SHP77 treated with DMSO at 0.1 percent for 48 hours (cell line): ENCODE results near the gene LTF.
"Not testable (repeated sequence)": the region's sequence is repeated elsewhere in the genome, so short reads cannot be mapped to it uniquely, and the experiment has no call there.

Experiments
- DNase-seq: peaks from one replicate; lab custom pipeline; 2025; lab: John Stamatoyannopoulos, UW

LTF gene

GRCh38 chr3:46464326-46465195 is at the start of gene LTF:
Gene LTF (minus strand): TSS chr3:46464905. CDS start chr3:46464867, 38 bp downstream.
- DNase-seq, result no peak

GRCh38 chr3:46512191-46512749 is 47.6 kb upstream of the LTF start:
- DNase-seq, result no peak

DNA sequence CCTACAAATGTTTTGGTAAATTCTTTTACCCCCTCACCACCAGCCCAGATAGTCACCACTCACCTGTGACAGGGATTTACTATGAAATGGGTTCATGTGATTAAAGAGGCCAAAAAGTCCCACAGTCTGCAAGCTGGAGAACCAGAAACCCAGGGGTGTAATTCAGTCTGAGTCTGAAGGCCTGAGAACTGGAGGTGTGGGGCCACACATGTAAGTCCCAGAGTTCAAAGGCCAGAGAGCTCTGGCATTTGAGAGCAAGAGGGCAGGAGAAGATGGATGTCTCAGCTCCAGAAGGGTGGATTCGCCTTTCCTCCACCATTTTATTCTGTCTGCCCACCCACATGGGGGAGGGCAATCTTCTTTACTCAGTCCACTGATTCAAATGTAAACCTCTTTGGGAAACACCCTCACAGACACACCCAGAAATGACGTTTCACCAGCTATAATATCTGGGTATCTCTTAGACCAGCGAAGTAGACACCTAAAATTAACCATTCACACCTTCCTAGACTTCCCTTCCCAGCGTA is 45.0 kb upstream of the LTF start:
- DNase-seq, result no peak

- no peak for DNase-seq
Observed at GRCh38 chr3:46508850-46509591, 44.3 kb upstream of the LTF start.

GRCh38 chr3:46506526-46506925 is 41.8 kb upstream of the LTF start:
- no peak for DNase-seq

DNA sequence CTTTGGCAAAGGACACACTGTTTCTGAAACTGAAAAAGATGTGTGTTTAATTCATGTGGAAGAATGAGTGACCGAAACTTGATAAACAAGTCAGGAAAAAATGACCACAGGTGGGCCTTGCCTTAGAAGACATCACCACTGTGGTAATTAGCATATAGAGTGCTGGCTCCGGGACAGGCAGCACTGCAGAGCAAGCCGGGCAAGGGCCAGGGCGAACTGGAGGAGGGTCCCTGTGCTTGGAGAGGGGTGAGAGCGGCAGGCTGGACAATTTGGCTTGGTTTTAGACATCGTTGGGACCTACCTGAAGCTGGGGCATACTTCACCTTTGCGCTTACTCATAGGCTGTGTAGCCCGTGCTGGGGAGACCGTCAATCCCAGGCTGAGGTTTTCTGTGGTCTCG is 41.2 kb upstream of the LTF start:
- DNase-seq, result no peak

DNA sequence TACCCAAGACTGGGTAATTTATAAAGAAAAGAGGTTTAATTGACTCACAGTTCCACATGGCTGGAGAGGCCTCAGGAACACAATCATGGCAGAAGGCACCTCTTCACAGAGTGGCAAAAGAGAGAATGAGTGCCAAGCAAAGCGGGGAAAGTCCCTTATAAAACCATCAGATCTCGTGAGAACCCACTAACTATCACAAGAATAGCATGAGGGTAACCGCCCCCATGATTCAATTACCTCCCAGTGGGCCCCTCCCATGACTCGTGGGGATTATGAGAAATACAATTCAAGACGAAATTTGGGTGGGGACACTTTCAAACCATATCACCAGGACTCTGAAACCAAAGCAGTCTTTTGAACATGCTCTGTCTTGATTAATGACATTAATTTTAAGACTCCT is 40.1 kb upstream of the LTF start:
- DNase-seq, result no peak

DNA sequence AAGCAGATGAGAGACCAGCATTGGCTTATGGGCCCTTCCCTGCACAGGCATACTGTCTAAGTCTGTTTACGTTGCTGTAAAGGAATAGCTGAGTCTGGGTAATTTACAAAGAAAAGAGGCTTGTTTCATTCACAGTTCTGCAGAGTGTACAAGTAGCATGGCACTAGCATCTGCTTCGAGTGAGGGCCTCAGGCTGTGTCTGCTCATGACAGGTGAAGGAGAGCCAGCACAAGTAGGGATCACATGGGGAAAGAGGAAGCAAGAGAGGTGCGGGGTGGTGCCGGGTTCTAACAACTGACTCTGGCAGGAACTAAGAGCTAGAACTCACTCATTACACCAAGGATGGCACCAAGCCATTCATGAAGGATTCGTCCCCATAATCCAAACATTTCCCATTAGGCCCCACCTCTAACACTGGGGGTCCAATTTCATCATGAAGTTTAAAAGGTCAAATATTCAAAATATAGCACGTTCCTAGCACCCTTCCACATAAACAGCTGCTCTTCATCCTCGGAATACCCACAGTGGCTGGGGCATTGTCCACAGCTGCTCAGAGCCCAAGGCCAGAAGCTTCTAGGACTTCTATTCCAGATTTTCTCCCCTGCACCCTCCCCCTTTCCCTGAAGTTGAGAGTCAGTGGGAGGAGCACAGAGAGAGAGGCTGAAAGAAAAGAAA is 38.6 kb upstream of the LTF start:
- no peak for DNase-seq

GRCh38 chr3:46501702-46502101 is 37.0 kb upstream of the LTF start:
- no peak for DNase-seq

GRCh38 chr3:46500656-46501635 is 36.2 kb upstream of the LTF start:
- no peak for DNase-seq

- DNase-seq, result no peak
Observed at GRCh38 chr3:46498916-46499519, 34.3 kb upstream of the LTF start.

DNA sequence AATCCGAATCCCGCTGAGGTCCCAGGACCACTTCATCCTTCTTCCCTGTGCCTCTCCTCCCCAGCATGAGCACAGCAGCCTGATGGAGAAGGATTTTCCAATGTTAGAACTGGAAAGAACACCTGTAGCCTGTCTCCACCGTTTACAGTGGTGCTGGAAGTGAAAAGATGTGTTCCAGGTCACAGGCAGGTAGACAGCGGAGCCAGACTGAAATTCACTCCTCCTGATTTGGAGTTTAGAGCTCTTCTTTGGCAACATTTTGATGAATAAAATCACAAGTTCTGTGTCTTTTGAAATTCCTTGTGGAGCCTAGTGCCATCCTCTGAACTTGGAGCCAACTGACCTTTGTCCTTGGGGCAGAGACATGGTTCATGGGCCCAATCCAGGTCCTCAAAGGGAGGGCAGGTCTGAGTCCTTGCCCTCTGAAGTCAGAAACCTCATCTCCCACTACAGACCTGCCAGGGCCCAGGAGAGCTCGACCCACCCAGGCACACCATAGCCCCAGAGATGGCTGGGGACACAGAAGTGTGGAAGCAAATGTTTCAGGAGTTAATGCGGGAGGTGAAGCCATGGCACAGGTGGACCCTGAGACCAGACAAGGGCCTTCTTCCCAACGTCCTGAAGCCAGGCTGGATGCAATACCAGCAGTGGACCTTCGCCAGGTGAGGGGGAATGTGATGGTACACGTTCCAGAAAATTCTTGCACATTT is 33.0 kb upstream of the LTF start, which contains the start of gene RTP3:
Gene RTP3 (plus strand): TSS at position 421 of the 710 bp plus-strand sequence. CDS start 87 bp downstream, at position 508.
- no peak for DNase-seq

DNA sequence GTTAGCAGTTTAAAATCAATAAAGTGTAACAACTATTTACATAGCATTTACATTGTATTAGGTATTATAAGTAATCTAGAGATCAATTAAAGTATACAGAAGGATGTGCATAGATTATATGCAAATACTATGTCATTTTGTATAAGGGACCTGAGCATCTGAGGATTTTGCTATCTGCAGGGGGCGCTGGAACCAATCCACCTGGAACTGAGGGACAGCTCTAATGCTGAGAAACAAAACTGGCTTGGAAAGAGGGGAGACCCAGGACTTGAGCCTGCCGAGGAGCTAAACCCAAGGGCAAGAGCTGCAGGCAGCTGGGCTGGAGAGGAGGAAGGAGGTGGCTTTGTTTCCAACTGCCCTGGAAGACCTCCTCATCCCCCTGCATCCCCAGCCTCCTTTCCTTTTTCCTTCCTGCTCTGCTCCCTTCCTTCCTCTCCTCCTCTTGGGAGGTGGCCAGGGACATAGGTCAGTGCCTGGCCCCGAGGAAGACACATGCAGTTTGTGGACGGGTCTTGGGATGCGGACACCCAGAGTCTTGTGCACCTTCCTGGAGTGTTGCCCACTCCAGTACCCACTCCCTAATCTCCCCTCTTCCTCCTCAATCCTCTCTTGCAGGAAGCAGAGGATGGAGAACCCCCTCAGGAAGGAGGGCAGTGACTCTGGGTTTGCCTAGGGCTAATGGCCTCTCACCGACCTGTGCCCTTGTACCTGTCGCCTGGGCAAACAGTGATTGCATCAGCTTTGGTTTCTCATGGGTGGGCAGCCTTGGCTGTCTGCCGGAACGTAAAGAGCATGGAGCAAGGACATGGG is 32.2 kb upstream of the LTF start:
- no peak for DNase-seq

DNA sequence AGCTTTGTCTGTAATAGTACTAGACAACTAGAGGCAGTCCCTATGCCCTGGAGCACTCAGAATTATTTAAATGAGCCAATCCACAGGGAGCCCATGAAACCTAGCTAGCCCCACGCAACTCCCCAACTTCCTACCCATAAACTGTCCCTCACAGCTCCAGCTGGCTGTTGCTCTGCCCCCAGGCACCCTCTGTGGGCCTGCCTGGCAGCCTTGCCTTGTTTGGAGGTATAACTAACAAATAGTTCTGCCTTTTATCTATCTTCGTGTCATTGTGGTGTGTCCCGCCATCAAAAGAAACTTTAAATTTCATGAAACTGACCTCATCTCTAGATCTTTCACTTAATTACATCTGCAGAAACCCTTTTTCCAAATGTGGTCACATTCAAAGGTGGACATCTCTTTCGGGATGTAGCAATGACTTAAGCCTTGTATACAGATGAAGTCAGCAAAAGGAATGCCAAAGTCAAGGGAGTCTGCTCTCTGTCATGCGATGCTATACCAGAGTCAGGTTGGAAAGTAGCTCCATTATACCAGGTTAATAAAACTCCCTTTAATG is 31.3 kb upstream of the LTF start:
- no peak for DNase-seq

DNA sequence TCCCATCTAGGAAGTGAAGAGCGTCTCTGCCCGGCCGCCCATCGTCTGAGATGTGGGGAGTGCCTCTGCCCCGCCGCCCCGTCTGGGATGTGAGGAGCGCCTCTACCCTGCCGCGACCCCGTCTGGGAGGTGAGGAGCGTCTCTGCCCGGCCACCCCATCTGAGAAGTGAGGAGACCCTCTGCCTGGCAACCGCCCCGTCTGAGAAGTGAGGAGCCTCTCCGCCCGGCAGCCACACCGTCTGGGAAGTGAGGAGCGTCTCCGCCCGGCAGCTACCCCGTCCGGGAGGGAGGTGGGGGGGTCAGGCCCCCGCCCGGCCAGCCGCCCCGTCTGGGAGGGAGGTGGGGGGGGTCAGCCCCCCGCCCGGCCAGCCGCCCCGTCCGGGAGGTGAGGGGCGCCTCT is 29.8 kb upstream of the LTF start:
- not testable (repeated sequence) for DNase-seq

DNA sequence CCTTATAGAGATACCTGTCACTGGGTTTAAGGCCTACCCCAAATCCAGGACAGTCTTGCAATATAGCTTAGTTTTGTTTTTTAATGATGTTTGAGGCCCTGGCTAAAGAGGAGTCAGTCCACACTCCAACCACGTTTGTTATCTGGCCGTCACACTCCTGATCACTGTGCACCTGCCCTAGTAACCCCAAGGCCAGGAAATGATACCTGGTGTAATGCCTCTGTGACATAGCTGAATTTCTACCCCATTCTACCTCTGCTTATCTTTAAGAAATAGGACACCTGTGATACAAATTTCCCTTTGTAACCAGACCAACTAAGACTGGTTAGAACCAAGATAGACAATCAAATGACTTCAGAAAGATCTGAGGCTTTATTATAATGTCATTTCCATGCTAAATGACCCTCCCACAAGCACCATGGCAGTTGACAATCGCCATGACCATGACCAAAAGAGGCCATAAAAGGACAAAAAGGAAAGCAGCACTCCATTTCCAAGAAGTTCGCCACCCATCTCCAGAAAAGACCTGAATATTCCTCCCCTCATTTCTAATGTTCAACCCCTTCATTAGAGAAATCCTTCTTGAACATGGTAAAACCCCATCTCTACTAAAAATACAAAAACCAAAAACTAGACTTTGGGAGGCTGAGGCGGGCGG is 28.3 kb upstream of the LTF start:
- no peak for DNase-seq

DNA sequence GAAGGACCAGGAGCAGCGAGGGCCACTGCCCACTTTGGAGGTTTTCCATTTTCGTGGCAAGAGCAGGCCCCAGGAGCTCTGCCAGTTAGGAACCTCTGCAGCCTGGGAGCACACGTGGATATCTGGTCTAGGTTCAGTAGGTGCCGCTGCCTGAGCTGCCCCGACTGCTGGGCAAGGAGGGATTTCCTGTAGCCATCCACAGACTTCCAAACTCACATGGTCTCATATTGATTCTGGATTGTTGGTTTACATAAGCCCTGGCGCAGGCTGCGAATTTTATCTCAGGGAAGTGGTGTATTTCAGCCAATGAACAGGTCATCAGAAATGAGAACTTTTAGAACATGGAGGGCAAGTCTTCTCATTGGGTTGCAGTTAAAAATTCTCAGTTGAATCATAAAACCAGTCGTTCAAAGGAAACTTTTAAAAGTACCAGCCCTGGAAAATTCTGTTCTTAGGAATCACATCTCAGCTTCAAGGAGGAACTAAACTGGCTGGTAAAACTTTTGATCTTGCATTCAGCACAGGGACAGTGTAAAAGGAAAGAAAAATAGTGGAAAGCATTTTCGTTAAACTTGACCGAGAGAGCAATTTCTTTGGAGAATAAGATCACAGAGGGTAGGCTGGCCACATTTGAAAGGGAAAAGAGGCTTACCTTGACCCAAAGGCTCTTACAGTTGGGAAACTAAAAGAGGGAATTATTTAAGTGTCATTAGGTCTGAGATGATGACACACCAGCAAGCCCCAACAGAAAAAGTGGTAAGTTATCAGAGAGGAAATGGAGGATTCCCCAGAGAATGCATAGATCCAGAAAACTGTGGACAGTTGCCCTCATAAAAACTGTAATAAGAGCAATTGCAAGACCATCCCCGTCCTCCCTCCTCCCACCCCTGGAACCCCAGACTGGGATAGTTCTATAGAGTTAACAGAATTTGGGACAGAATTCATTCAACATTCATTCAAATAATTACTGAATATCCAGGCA is 26.7 kb upstream of the LTF start:
- no peak for DNase-seq
